ENCODE results near the gene AKIP1. TPM values are rescaled to one million over a fixed set of nuclear protein-coding genes. Genes with fewer than 3 reads are reported as not detected.

AKIP1 gene
- total RNA-seq, 2 donors from 2014 or later, result 28.8 to 58.7 TPM

DNA sequence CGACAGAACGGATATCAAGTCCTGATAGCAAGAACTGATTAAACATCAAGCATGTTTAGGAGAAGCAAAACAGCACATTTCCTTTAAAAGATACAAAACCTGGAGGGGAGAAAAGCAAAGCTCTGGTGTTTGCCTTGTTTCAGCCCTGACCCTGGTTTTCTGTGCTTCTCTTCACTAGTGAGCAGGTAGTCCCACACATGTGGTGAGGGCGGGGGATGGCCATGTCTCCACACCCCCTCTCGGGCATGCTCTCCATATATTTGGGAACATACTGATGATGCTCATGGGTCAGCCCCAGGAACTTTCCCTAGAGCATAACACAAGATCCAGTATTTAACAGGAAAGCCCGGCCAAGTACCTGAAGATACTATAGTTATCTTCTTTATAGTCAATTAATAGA is 11.7 kb downstream of the AKIP1 start:
- H3K27ac ChIP-seq, result no peak overlapping the region
- no peak overlapping the region for H3K4me3 ChIP-seq
- H3K9me3 ChIP-seq, result no peaks in the 10 kb centered on the region
- H3K36me3 ChIP-seq, result peaks cover 22% of the 10 kb centered on the region
- peaks cover 0 to 8% of the 10 kb centered on the region in 2 donors for H3K4me1 ChIP-seq (ENCODE audit: control insufficient read depth in 1 of 2, low read depth in 2 of 2)
- TF ChIP-seq, protein P1, sequence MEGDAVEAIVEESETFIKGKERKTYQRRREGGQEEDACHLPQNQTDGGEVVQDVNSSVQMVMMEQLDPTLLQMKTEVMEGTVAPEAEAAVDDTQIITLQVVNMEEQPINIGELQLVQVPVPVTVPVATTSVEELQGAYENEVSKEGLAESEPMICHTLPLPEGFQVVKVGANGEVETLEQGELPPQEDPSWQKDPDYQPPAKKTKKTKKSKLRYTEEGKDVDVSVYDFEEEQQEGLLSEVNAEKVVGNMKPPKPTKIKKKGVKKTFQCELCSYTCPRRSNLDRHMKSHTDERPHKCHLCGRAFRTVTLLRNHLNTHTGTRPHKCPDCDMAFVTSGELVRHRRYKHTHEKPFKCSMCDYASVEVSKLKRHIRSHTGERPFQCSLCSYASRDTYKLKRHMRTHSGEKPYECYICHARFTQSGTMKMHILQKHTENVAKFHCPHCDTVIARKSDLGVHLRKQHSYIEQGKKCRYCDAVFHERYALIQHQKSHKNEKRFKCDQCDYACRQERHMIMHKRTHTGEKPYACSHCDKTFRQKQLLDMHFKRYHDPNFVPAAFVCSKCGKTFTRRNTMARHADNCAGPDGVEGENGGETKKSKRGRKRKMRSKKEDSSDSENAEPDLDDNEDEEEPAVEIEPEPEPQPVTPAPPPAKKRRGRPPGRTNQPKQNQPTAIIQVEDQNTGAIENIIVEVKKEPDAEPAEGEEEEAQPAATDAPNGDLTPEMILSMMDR (IDR thresholded peaks at IDR 0.05), result no peak
- DNase-seq (ENCODE audit: low spot score), result no peak
- no peak for ATAC-seq (ENCODE audit: insufficient number of reproducible peaks, low FRiP score, low read depth)
- H3K27me3 ChIP-seq (replicated peaks; ENCODE audit: insufficient read depth), result no peaks in the 10 kb centered on the region

DNA sequence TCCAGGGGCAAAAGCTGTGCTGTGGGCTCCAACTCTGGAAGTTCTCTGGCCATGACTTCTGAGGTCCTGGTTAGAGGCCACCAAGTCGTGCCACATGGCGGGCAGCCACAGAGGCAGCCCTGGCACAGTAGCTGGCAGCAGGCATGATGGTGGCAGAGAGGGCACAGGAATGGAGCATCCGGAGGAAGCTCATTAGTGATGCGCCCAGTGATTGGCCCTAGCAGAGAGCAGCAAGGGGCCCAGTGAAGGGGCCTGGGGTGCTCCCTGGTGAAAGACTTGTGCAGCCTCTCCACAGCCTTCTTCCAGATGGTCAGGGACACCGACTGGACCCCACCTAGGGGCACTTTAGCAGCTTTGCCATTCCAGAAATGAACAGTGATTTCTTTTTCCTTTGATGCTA is 14.7 kb downstream of the AKIP1 start:
- TF ChIP-seq, protein P1 (IDR thresholded peaks at IDR 0.05), result no peak
- H3K9me3 ChIP-seq, result no peaks in the 10 kb centered on the region
- no peaks in the 10 kb centered on the region for H3K4me1 ChIP-seq (ENCODE audit: control insufficient read depth in 1 of 2, low read depth in 2 of 2)
- no peak overlapping the region for H3K4me3 ChIP-seq
- H3K27me3 ChIP-seq (replicated peaks; ENCODE audit: insufficient read depth), result no peaks in the 10 kb centered on the region
- DNase-seq (ENCODE audit: low spot score) (no peak), ATAC-seq (ENCODE audit: insufficient number of reproducible peaks, low FRiP score, low read depth) (no peak)
- H3K27ac ChIP-seq, result no peak overlapping the region
- H3K36me3 ChIP-seq, result peaks cover 8% of the 10 kb centered on the region

DNA sequence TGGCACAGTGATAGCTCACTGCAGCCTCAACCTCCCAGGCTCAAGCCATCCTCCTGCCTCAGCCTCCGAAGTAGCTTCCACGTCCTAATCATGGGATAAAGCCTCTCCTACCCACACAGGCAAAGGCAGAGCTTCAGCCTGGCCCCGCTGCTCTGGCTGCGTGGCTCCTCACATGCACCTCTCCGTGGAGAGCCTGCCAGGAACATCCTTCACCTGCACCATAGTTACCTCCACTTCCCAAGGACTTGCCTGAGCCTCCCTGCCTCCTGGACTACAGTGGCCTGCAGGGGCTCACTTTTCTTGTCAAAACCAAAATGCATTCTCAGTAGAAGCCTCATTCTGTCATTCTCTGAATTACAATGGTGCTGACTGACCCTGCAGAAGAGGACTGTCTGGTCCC is 15.2 kb downstream of the AKIP1 start:
- H3K27ac ChIP-seq, result no peak overlapping the region
- no peaks in the 10 kb centered on the region for H3K27me3 ChIP-seq (replicated peaks; ENCODE audit: insufficient read depth)
- ATAC-seq (ENCODE audit: insufficient number of reproducible peaks, low FRiP score, low read depth) (no peak), DNase-seq (ENCODE audit: low spot score) (no peak)
- no peak overlapping the region for H3K4me3 ChIP-seq
- TF ChIP-seq, protein P1 (IDR thresholded peaks at IDR 0.05), result no peak
- no peaks in the 10 kb centered on the region for H3K9me3 ChIP-seq
- no peaks in the 10 kb centered on the region for H3K4me1 ChIP-seq (ENCODE audit: control insufficient read depth in 1 of 2, low read depth in 2 of 2)
- H3K36me3 ChIP-seq, result peaks cover 6% of the 10 kb centered on the region

DNA sequence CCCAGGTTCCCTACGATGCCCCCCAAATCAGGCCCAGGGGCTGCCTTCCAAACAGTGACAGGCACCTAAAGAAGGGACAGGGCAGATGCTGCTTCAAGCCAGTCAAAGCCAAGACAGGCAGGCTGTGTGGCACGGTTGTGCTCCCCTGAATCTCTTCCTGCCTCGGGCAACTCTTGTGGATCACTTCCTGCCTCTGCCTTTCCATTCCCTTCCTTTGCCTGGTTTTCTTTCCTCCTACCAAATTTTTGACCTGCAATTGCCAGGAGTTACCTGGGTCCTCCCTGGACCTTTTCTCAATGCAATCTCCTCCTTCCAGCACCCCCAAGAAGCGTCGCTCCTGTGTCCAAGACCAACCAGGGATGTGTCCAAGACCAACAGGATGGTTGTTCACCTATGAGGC is 16.2 kb downstream of the AKIP1 start:
- Histone ChIP-seq H3K27ac (no peak overlapping the region), H3K4me3 (no peak overlapping the region), H3K9me3 (no peaks in the 10 kb centered on the region), H3K27me3 (replicated peaks; ENCODE audit: insufficient read depth) (no peaks in the 10 kb centered on the region), H3K4me1 (ENCODE audit: control insufficient read depth in 1 of 2, low read depth in 2 of 2) (no peaks in the 10 kb centered on the region), H3K36me3 (no peaks in the 10 kb centered on the region)
- TF ChIP-seq, protein P1 (IDR thresholded peaks at IDR 0.05), result no peak
- DNase-seq (ENCODE audit: low spot score) (no peak), ATAC-seq (ENCODE audit: insufficient number of reproducible peaks, low FRiP score, low read depth) (no peak)

DNA sequence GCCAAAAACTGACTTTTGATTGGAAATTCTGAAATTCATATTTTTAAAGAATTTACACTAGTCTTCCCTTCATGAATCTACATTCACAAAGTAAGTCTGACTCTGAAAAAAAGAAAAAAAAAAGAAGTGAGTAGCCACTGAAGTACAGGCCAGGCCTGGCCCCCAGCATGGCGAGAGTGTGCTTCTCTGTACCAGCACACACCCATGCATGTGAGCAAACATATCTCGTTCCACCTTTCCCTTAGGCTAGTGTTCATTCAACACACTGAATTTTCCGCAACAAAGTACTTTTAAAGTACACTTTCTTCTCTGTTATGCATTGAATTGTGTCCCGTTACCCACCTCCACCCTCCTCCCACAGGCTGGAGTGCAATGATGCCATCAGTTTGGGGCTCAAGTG is 17.2 kb downstream of the AKIP1 start:
- DNase-seq (ENCODE audit: low spot score), result no peak
- no peaks in the 10 kb centered on the region for H3K36me3 ChIP-seq
- H3K9me3 ChIP-seq, result no peaks in the 10 kb centered on the region
- no peak overlapping the region for H3K27ac ChIP-seq
- ATAC-seq (ENCODE audit: insufficient number of reproducible peaks, low FRiP score, low read depth), result no peak
- no peaks in the 10 kb centered on the region for H3K4me1 ChIP-seq (ENCODE audit: control insufficient read depth in 1 of 2, low read depth in 2 of 2)
- no peak overlapping the region for H3K4me3 ChIP-seq
- no peaks in the 10 kb centered on the region for H3K27me3 ChIP-seq (replicated peaks; ENCODE audit: insufficient read depth)
- TF ChIP-seq, protein P1 (IDR thresholded peaks at IDR 0.05), result no peak

Data from thoracic aorta (tissue), 2 donors.